Stimulated activated CD4-positive, alpha-beta T cell treated with anti-CD3 and anti-CD28 coated beads, Interleukin-4, amount 100 ng/mL, for 48 hours (primary cell): ENCODE results near the gene CWF19L2.

ENCODE experiments used
- DNase-seq, 2 donors: peaks; one replicate each; pipeline ENCODE4 v3.0.0-alpha.2; 2020; ENCODE audit warnings: low read depth in 2 of 2

The CWF19L2 gene

DNA sequence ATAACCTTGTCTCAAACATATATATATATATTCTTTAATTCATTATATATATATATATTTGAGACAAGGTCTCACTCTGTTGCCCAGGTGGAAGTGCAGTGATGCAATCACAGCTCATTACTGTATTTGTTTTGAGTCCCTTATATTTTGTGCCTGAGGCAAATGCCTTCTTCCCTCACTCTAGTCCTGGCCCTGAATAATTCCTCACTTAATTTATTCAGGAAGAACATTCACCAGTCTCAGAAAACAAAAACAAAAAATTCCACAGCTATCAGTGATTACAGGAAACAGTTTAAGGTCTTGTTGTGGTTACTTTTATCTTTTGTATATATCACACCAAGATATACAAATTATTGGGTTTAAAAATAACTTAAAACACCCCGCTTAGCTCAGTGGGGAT lies 155.7 kb downstream of the CWF19L2 start:
- no peak for DNase-seq

- DNase-seq = no peak
Measured at GRCh38 chr11:107293677-107294344, 163.8 kb downstream of the CWF19L2 start.

GRCh38 chr11:107282195-107282594 lies 175.4 kb downstream of the CWF19L2 start:
- no peak for DNase-seq
